ENCODE results near the gene GAS6.

- TF ChIP-seq CTCF (IDR thresholded peaks at IDR 0.05; ENCODE audit: poor library complexity, severe bottlenecking) (no peak), POLR2AphosphoS5 (IDR thresholded peaks at IDR 0.05) (no peak), EZH2 (IDR thresholded peaks at IDR 0.05; ENCODE audit: borderline replicate concordance, insufficient read depth, low read length, poor library complexity, severe bottlenecking) (no peak), REST (IDR thresholded peaks at IDR 0.05; ENCODE audit: borderline replicate concordance) (no peak), TAF1 (IDR thresholded peaks at IDR 0.05; ENCODE audit: low read depth) (no peak), EP300 (conservative IDR thresholded peaks at IDR 0.05; ENCODE audit: poor library complexity, severe bottlenecking) (no peak), RAD21 (conservative IDR thresholded peaks at IDR 0.05) (no peak), MXI1 (conservative IDR thresholded peaks at IDR 0.05; ENCODE audit: poor library complexity, severe bottlenecking) (no peak)
Observed at GRCh38 chr13:113811081-113811928, 52.6 kb downstream of the GAS6 start.
